Ovary (tissue), 3 donors: ENCODE results near the gene FER.

Source experiments
- EP300 ChIP-seq: sonication (generic); formaldehyde crosslinking; IDR thresholded peaks from one replicate; pipeline ENCODE4 v1.6.1; 2017; ENCODE audit warnings: antibody characterized with exemption
- POLR2A ChIP-seq: fragments of 450-650 bp; IDR thresholded peaks from one replicate; pipeline ENCODE4 v1.6.1; 2017; ENCODE audit warnings: antibody characterized with exemption, mild to moderate bottlenecking, moderate library complexity
- TF ChIP-seq, protein P1 (sequence below), 3 donors: fragments of 450-650 bp in 2 of 3; fragments of 200-600 bp in 1 of 3; IDR thresholded peaks; one replicate each; pipeline versions ENCODE4 v1.5.1 to v1.8.0; 2016 to 2022; ENCODE audit warnings: antibody characterized with exemption in 3 of 3, mild to moderate bottlenecking in 1 of 3
- donor health status: DM: no; HTN: no; CAD: no.

GRCh38 chr5:108836492-108836891 is 88.8 kb downstream of the FER start:
- TF ChIP-seq, protein P1, sequence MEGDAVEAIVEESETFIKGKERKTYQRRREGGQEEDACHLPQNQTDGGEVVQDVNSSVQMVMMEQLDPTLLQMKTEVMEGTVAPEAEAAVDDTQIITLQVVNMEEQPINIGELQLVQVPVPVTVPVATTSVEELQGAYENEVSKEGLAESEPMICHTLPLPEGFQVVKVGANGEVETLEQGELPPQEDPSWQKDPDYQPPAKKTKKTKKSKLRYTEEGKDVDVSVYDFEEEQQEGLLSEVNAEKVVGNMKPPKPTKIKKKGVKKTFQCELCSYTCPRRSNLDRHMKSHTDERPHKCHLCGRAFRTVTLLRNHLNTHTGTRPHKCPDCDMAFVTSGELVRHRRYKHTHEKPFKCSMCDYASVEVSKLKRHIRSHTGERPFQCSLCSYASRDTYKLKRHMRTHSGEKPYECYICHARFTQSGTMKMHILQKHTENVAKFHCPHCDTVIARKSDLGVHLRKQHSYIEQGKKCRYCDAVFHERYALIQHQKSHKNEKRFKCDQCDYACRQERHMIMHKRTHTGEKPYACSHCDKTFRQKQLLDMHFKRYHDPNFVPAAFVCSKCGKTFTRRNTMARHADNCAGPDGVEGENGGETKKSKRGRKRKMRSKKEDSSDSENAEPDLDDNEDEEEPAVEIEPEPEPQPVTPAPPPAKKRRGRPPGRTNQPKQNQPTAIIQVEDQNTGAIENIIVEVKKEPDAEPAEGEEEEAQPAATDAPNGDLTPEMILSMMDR (IDR thresholded peaks at IDR 0.05) = no peak
- TF ChIP-seq POLR2A (no peak), EP300 (no peak)
